Activated naive CD4-positive, alpha-beta T cell treated with anti-CD3 and anti-CD28 coated beads, Interleukin-2, amount 10 ng/mL, durations not matched to agents 7 days and 5 days (primary cell): ENCODE data around the gene DHX15.

Experiments used
- CTCF ChIA-PET: fragments of 350-600 bp; sonication (Branson Sonifier 250); formaldehyde crosslinking; loops from one replicate; lab custom pipeline; 2021; ENCODE audit warnings: antibody characterized with exemption; lab: Charles Lee
- DNase-seq: peaks from one replicate; pipeline ENCODE4 v3.0.0-alpha.2; 2020
- H3K27ac Mint-ChIP-seq: one replicate; pipeline ENCODE4 v1.8.0; 2021; ENCODE audit warnings: mild to moderate bottlenecking, moderate library complexity, mixed read lengths
- H3K27me3 Mint-ChIP-seq: one replicate; pipeline ENCODE4 v1.8.0; 2021; ENCODE audit warnings: mild to moderate bottlenecking, mixed read lengths
- H3K36me3 Mint-ChIP-seq: one replicate; pipeline ENCODE4 v1.8.0; 2021; ENCODE audit warnings: mixed read lengths
- H3K4me1 Mint-ChIP-seq: one replicate; pipeline ENCODE4 v1.8.0; 2021; ENCODE audit warnings: mixed read lengths
- H3K4me3 Mint-ChIP-seq: one replicate; pipeline ENCODE4 v1.8.0; 2021; ENCODE audit warnings: mild to moderate bottlenecking, moderate library complexity, mixed read lengths
- H3K9me3 Mint-ChIP-seq: one replicate; pipeline ENCODE4 v1.8.0; 2021; ENCODE audit warnings: mixed read lengths

Gene DHX15

DNA sequence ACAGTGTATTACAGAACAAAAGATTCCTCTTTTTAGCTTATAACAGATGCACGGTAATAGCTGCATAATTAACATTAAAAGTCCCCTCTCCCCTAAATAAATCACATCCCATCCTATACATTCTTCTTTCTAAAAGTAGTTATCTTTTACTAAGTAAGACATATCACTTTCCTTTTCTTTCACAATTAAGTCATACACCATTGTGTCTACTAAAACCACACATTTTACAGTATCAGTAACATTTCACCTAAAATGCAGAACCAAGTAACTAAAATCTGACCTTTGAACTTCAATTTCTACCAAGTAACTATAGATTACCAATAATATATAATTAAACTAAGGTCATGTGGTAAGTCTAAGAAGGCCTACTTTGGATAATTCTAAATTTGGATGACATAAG lies 14.2 kb downstream of the DHX15 start:
- peaks cover 60% of the 10 kb centered on the region for H3K4me1 Mint-ChIP-seq
- DNase-seq: no peak
- no peak overlapping the region for H3K27ac Mint-ChIP-seq

DNA sequence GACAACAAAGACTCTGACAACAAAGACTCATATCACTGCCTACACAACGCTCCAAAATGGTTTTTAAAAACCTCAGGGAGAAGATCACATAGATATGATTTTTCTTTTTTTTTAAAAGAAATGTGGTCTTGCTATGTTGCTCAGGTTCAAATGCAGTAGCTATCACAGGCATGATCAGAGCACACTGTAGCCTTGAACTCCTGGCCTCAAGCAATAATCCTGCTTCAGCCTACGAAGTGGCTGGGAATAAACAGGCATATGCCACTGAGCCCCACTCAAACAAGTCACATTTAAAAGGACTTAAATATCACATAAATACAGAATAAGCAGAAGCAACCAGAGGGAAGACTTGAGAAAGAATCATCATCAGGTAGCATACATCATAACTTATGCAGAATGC lies 14.7 kb downstream of the DHX15 start:
- DNase-seq: no peak
- Mint-ChIP-seq H3K27me3 (no peaks in the 10 kb centered on the region), H3K36me3 (peaks cover 62% of the 10 kb centered on the region), H3K4me3 (no peak overlapping the region), H3K9me3 (peaks cover 1% of the 10 kb centered on the region), H3K4me1 (peaks cover 62% of the 10 kb centered on the region), H3K27ac (no peak overlapping the region)
- CTCF ChIA-PET: interaction anchor here (0.8 to 0.9 kb wide), 2 partner anchors 21 to 116 kb away, joined by 3 read pairs; no protein-coding TSS in a partner anchor

More for the DNA sequence above, 14.2 kb downstream of the DHX15 start:
- CTCF ChIA-PET: interaction anchor here (0.9 kb wide), 1 partner anchor 22 kb away, joined by 3 read pairs; no protein-coding TSS in a partner anchor
- no peak overlapping the region for H3K4me3 Mint-ChIP-seq
- peaks cover 1% of the 10 kb centered on the region for H3K9me3 Mint-ChIP-seq
- H3K27me3 Mint-ChIP-seq: no peaks in the 10 kb centered on the region
- H3K36me3 Mint-ChIP-seq: peaks cover 61% of the 10 kb centered on the region

DNA sequence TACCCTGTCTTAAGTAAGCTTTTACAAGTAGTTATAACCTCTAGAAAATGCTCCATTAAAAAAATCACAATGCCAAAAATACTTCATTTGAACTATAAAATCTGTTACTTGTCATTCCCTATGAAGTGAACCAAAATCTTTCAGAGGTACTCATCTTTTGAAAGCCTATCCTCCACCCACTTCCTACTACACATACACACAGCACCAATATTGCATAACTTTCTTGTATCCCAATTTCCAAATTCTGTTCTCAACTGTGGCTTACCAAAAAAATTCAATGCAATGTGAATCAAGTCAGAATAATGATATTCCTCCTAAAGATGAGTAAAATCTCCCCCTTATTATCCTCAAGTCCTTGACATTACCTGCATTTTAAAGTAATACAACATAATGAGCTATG lies 15.9 kb downstream of the DHX15 start:
- CTCF ChIA-PET: interaction anchor here (1.5 kb wide), 1 partner anchor 97 kb away, joined by 3 read pairs; no protein-coding TSS in a partner anchor
- H3K27ac Mint-ChIP-seq: no peak overlapping the region

DNA sequence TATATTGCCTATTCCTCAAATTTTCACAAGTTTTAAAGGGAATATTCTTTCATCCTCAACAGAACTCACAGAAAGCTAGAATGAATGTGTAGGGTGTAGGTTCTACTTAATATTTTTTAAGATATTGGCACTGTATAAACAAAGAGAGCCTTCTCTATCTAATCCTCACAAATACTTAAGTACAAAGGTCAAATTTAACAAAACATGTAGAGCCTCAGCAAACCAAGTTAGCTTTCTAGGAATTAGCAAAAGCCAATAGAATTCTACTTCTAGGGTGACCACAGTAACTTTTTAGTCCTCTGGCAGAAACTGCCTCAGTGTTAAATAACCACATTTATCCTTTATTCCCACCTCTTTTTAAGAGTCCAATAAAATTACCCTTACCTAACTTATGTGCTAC lies 19.3 kb downstream of the DHX15 start:
- Mint-ChIP-seq H3K4me3 (no peak overlapping the region), H3K4me1 (peaks cover 43% of the 10 kb centered on the region), H3K36me3 (peaks cover 59% of the 10 kb centered on the region), H3K27ac (no peak overlapping the region), H3K27me3 (no peaks in the 10 kb centered on the region), H3K9me3 (peaks cover 4% of the 10 kb centered on the region)
- CTCF ChIA-PET: interaction anchor here (1.2 kb wide), 1 partner anchor 25 kb away, joined by 3 read pairs; no protein-coding TSS in a partner anchor
- no peak for DNase-seq

More for the DNA sequence above, 15.9 kb downstream of the DHX15 start:
- Mint-ChIP-seq H3K9me3 (no peaks in the 10 kb centered on the region), H3K4me3 (no peak overlapping the region), H3K36me3 (peaks cover 62% of the 10 kb centered on the region), H3K4me1 (peaks cover 59% of the 10 kb centered on the region), H3K27me3 (no peaks in the 10 kb centered on the region)
- no peak for DNase-seq

DNA sequence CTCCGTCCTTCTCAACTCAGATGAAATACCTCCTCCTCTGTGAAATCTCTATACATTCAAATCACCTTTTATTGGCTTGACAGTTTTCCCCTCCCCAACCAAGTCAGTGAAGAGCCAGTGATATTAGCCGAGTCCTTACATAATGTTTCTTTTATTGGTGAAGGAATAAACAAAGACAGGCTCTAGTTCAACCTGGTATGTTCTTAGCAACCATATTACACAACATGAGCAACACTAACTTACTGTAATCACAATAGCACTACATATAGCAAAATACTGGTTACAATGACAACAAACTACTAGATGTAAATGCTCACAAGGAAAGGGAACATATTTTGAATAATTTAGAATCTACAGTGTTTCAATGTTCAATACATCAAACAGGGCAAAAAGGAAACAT lies 19.9 kb downstream of the DHX15 start:
- H3K4me1 Mint-ChIP-seq: peaks cover 43% of the 10 kb centered on the region
- peaks cover 4% of the 10 kb centered on the region for H3K9me3 Mint-ChIP-seq
- no peak overlapping the region for H3K27ac Mint-ChIP-seq
- H3K27me3 Mint-ChIP-seq: no peaks in the 10 kb centered on the region
- no peak for DNase-seq
- peaks cover 57% of the 10 kb centered on the region for H3K36me3 Mint-ChIP-seq
- CTCF ChIA-PET: interaction anchor here (1.2 kb wide), 1 partner anchor 25 kb away, joined by 3 read pairs; no protein-coding TSS in a partner anchor
- no peak overlapping the region for H3K4me3 Mint-ChIP-seq

DNA sequence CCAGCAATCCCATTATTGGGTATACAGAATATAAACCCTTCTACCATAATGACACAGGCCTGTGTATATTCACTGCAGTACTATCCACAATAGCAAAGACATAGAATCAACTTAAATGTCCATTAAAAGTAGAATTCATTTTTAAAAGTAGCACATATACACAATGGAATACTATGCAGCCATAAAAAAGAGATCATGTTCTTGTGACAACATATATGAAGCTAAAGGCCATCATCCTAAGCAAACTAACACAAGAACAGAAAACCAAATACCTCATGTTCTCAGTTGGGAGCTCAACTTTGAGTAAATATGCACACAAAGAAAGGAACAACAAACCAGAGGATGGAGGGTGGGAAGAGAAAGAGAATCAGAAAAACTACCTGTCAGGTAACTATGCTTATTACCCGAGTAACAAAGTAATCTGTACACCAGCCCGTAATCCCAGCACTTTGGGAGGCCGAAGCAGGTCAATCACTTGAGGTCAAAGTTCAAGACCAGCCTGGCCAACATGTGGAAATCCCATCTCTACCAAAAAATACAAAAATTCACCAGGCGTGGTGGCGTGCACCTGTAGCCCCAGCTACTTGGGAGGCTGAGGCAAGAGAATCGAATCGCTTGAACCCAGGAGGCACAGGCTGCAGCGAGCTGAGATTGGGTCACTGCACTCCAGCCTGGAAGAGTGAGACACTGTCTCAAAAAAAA lies 22.8 kb downstream of the DHX15 start:
- no peak overlapping the region for H3K27ac Mint-ChIP-seq

DNA sequence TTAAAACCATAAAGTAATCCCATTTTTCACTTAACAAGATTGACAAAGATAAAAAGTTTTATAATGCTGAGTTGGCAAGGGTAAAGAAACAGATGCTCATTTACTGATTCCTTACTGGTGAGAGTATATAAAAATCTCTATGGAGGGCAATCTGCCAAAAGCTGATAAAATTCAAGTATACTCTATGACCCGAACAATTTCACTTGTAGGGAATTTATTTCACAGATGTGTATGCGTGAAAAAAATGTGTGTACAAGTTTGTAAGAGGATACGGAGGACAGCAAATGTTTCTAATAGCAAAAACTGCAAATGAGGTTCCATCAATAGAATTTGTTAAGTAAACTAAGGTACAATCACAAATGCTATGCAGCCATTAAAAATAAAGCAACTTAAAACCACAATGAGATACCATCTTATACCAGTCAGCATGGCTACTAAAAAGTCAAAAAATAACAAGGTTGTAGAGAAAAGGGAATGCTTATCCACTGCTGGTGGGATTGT lies 23.4 kb downstream of the DHX15 start:
- CTCF ChIA-PET: interaction anchor here (0.9 kb wide), 1 partner anchor 9 kb away, joined by 3 read pairs; no protein-coding TSS in a partner anchor
- H3K27me3 Mint-ChIP-seq: no peaks in the 10 kb centered on the region
- peaks cover 50% of the 10 kb centered on the region for H3K36me3 Mint-ChIP-seq
- H3K9me3 Mint-ChIP-seq: peaks cover 4% of the 10 kb centered on the region
- H3K4me3 Mint-ChIP-seq: no peak overlapping the region
- no peak overlapping the region for H3K27ac Mint-ChIP-seq
- H3K4me1 Mint-ChIP-seq: peaks cover 56% of the 10 kb centered on the region
- no peak for DNase-seq

More for the DNA sequence above, 22.8 kb downstream of the DHX15 start:
- DNase-seq: no peak
- peaks cover 46% of the 10 kb centered on the region for H3K36me3 Mint-ChIP-seq
- no peak overlapping the region for H3K4me3 Mint-ChIP-seq
- H3K4me1 Mint-ChIP-seq: peaks cover 56% of the 10 kb centered on the region
- no peaks in the 10 kb centered on the region for H3K27me3 Mint-ChIP-seq
- H3K9me3 Mint-ChIP-seq: peaks cover 4% of the 10 kb centered on the region
- CTCF ChIA-PET: no interaction called here

DNA sequence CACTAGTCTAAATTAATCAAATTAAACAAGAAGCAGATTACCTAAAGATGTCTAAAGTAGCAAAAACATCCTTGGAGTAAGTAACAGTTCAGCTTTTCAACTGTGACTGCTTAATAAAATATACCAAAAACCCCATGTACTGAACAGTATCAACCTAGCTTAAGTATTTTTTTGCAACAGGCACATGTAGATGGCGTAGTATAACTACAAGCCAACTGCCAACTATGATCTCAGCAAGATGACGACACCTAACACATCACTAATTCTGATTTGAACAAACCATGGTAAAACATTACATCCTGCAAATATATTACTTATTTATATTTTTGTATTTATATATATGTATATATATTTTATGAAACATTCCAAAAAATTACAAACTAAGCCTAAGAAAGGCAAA lies 24.5 kb downstream of the DHX15 start:
- Mint-ChIP-seq H3K27me3 (no peaks in the 10 kb centered on the region), H3K27ac (no peak overlapping the region), H3K36me3 (peaks cover 47% of the 10 kb centered on the region), H3K9me3 (peaks cover 4% of the 10 kb centered on the region), H3K4me1 (peaks cover 47% of the 10 kb centered on the region), H3K4me3 (no peak overlapping the region)
- CTCF ChIA-PET: interaction anchor here (0.7 kb wide), 1 partner anchor 12 kb away, joined by 3 read pairs; no protein-coding TSS in a partner anchor
- DNase-seq: no peak

DNA sequence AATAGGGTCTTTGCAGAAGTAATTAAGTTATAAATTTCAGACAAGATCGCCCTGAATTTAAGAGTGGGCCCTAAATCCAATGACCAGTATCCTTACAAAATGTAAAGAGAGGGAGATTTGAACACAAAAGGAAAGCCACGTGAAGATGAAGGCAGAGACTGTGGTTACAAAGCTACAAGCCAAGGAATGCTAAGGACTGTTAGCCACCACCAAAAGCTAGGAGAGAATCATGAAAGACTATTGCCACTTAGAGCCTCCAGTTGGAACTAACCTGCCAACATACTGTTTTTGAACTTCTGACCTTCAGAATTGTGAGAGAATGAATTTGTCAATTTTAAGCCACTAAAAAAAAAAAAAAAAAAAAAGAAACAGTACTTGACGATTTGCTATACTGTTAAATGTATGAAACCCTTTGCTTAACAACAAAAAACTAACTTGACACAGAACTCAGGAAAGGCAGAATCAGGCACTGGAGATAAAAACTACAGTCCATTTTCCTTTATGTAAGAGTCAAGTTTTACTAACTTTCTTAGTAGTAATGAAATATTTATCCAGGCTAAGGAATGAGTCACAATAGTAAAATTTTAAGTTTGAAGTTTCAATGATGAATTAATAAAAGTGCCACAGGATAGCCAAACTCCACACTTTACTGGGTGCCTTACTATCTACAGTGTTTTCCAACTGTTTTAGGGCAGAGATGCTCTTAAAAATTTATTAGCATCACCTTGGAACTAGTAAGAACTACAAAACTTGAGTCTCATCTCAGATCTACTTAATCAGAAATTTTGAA lies 25.1 kb downstream of the DHX15 start:
- H3K27me3 Mint-ChIP-seq: no peaks in the 10 kb centered on the region
- peaks cover 47% of the 10 kb centered on the region for H3K36me3 Mint-ChIP-seq
- peaks cover 4% of the 10 kb centered on the region for H3K9me3 Mint-ChIP-seq
- DNase-seq: no peak
- peaks cover 43% of the 10 kb centered on the region for H3K4me1 Mint-ChIP-seq
- CTCF ChIA-PET: no interaction called here
- no peak overlapping the region for H3K27ac Mint-ChIP-seq
- H3K4me3 Mint-ChIP-seq: no peak overlapping the region

DNA sequence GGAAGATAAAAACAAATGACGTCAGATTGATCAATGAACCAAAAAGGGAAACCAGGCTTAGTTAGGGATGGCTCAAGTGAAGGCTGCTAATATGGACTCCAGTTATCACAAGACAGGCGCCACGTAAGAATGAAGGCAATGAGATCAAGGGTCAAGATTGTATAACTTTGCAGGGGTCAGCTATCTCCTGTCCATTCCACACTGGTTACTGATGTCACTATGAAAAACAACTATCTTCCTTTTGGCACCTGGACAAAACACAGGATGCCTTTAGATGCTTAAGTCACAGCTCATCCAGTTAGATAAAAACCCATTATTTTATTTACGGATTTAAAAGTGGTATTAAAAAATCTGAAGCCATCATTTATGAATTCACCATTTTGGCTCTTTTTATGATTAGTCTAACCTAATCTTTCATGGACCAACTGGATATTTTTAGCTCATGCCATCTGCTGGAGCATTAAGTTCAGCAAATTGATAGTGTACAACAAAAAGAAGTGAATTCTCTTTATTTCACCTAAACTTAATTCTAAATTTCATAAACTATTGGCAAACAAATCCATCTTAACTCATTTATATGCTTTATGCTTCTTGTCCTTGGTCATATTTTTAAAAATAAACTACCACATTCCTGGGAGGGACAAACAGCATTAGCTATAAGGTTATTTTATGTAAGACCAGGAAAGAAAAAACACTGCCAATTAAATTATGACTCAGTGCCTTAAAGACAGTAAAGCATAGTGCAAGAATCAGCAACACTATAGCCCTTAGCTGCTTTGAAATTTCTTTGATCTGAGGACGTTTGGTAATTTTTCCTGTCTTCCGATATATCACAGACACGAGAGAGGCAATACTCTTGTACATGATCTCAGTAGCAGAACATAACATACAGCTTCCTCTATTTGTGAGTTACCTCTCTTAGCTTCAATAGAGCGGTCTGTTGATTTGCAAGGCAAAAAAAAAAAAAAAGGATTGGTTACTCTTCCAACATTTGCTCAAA lies 27.0 kb downstream of the DHX15 start:
- no peak for DNase-seq
- Mint-ChIP-seq H3K9me3 (peaks cover 4% of the 10 kb centered on the region), H3K4me3 (no peak overlapping the region), H3K4me1 (peaks cover 41% of the 10 kb centered on the region), H3K36me3 (peaks cover 42% of the 10 kb centered on the region), H3K27me3 (no peaks in the 10 kb centered on the region), H3K27ac (peak overlapping the region; percentile 31)
- CTCF ChIA-PET: interaction anchor here (1.4 to 1.7 kb wide), 2 partner anchors 27 to 70 kb away, joined by 3 to 4 read pairs; partner anchors contain the start of gene DHX15

DNA sequence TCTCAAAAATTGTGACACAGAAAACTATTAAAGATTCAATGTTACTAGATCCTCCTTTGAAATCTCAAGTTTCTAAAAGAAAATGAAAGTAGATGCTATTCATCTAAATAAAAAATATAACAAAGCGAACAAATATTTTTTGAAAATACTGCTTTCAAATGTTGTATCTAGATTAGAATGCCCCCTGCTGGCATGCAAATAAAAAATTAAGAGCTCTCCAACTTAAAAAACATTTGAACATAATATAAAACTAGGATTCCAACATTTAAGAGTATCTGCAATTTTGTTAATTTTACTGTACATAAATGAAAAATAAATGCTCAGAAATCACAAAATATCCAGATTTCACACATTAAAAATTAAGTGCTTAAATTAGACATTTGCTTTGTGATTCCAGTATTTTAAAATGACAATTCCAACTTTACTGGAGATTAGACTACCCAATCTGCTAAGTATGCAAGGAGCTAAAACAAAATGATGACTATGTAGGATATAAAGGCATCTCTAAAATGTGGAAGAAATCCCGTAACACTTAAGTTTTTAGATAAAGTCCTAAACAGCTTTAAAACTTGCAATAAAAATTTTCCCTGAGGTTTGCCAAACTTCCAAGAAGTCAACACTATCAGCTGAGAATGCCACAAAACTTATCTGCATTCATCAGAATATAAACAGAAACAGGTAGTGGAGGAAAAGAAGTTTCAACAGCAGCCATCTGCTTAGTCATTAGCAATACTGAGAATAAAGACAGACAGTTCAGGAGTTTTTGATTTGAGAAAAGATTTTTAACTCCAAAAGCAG lies 32.7 kb downstream of the DHX15 start:
- CTCF ChIA-PET: interaction anchor here (0.7 to 1.6 kb wide), 6 partner anchors 9 to 25 kb away, joined by 3 read pairs; no protein-coding TSS in a partner anchor
- H3K36me3 Mint-ChIP-seq: peaks cover 42% of the 10 kb centered on the region
- H3K27me3 Mint-ChIP-seq: no peaks in the 10 kb centered on the region
- no peak overlapping the region for H3K4me3 Mint-ChIP-seq
- no peak overlapping the region for H3K27ac Mint-ChIP-seq
- H3K9me3 Mint-ChIP-seq: no peaks in the 10 kb centered on the region
- no peak for DNase-seq
- H3K4me1 Mint-ChIP-seq: peaks cover 22% of the 10 kb centered on the region

DNA sequence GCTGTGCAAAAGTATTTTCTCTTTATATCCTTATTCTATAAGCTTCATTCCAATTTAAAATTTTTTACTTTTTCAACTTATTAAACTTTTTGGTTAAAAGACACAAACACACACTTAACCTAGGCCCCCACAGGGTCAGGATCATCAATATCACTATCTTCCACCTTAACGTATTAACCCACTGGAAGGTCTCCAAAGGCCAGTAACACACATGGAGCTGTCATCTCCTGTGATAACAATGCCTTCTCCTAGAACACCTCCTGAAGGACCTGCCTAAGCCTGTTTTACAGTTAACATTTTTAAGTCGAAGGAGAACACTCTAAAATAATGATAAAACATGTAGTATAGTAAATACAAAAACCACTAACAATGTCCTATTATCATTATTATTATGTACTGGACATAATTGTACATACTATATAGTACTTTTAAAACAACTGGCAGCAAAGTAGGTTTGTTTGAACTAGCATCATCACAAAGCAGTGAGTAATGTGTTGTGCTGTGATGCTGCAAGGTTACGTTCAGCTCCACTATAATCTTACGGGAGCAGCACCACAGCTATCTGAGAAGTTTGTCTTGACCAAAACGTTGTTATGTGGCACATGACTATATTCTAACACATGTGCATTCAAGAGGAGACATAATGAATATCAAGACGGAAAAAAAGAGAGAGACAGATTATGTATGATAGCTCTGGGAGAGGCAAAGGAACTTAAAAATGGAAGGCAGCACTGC lies 33.7 kb downstream of the DHX15 start:
- H3K4me3 Mint-ChIP-seq: no peak overlapping the region
- no peak overlapping the region for H3K27ac Mint-ChIP-seq
- peaks cover 39% of the 10 kb centered on the region for H3K36me3 Mint-ChIP-seq
- H3K4me1 Mint-ChIP-seq: peaks cover 22% of the 10 kb centered on the region
- no peaks in the 10 kb centered on the region for H3K9me3 Mint-ChIP-seq
- CTCF ChIA-PET: interaction anchor here (1.6 kb wide), 1 partner anchor 12 kb away, joined by 3 read pairs; no protein-coding TSS in a partner anchor
- DNase-seq: no peak
- H3K27me3 Mint-ChIP-seq: no peaks in the 10 kb centered on the region
